HepG2 (cell line): Measurements from ENCODE around the gene SECISBP2L. TPM values are rescaled to one million over a fixed set of nuclear protein-coding genes. Genes with fewer than 3 reads are reported as not detected.

ENCODE experiments used
- ARID2 ChIP-seq: sonication (generic); formaldehyde crosslinking; IDR thresholded peaks from 2 replicates; pipeline ENCODE4 v1.8.1; 2022; ENCODE audit warnings: mild to moderate bottlenecking, missing genetic modification reagents, borderline replicate concordance
- ARNTL ChIP-seq: sonication (generic); formaldehyde crosslinking; IDR thresholded peaks from 2 replicates; pipeline ENCODE4 v1.4.0; 2020; ENCODE audit warnings: mild to moderate bottlenecking, missing genetic modification reagents
- ATF1 ChIP-seq: IDR thresholded peaks from 2 replicates; pipeline ENCODE4 v1.6.1; 2016; ENCODE audit warnings: mild to moderate bottlenecking, control low read depth
- CBX1 ChIP-seq: IDR thresholded peaks from one replicate; pipeline ENCODE4 v1.6.1; 2016; ENCODE audit warnings: antibody characterized with exemption, low read depth
- JUND ChIP-seq: sonication (generic); formaldehyde crosslinking; IDR thresholded peaks from 2 replicates; pipeline ENCODE4 v1.8.0; 2022; ENCODE audit warnings: mild to moderate bottlenecking, missing genetic modification reagents
- KAT2B ChIP-seq: fragments of 150-350 bp; IDR thresholded peaks from 2 replicates; pipeline ENCODE4 v1.6.1; 2014; ENCODE audit warnings: low read depth, low read length, borderline replicate concordance
- KDM3A ChIP-seq: IDR thresholded peaks from 2 replicates; pipeline ENCODE4 v1.6.1; 2018; ENCODE audit warnings: low read depth, missing compliant biosample characterization
- KDM5B ChIP-seq: sonication (generic); formaldehyde crosslinking; IDR thresholded peaks from 2 replicates; pipeline ENCODE4 v1.4.0; 2020; ENCODE audit warnings: missing genetic modification reagents, mild to moderate bottlenecking, borderline replicate concordance
- NFIC ChIP-seq: IDR thresholded peaks from 2 replicates; pipeline ENCODE4 v1.6.1; 2012; ENCODE audit warnings: mild to moderate bottlenecking, low read length, inconsistent platforms
- NR1H2 ChIP-seq: sonication (generic); formaldehyde crosslinking; IDR thresholded peaks from 2 replicates; pipeline ENCODE4 v1.8.1; 2022; ENCODE audit warnings: low read depth, missing genetic modification reagents, borderline replicate concordance
- NRL ChIP-seq: sonication (generic); formaldehyde crosslinking; IDR thresholded peaks from 2 replicates; pipeline ENCODE4 v1.5.0; 2020; ENCODE audit warnings: missing genetic modification reagents, mild to moderate bottlenecking, moderate library complexity, borderline replicate concordance
- ONECUT2 ChIP-seq: sonication (generic); formaldehyde crosslinking; IDR thresholded peaks from 2 replicates; pipeline ENCODE4 v1.4.0; 2020; ENCODE audit warnings: missing genetic modification reagents
- REL ChIP-seq: sonication (generic); formaldehyde crosslinking; conservative IDR thresholded peaks from 2 replicates; pipeline ENCODE4 v1.8.0; 2022; ENCODE audit warnings: mild to moderate bottlenecking, missing genetic modification reagents, moderate library complexity
- RFX1 ChIP-seq: fragments of 450-650 bp; IDR thresholded peaks from 2 replicates; pipeline ENCODE4 v1.6.1; 2017
- SMARCC2 ChIP-seq: fragments of 450-650 bp; IDR thresholded peaks from 2 replicates; pipeline ENCODE4 v1.6.1; 2017; ENCODE audit warnings: antibody characterized with exemption, mild to moderate bottlenecking
- ZNF10 ChIP-seq: sonication (generic); formaldehyde crosslinking; IDR thresholded peaks from 2 replicates; pipeline ENCODE4 v1.4.0; 2020; ENCODE audit warnings: mild to moderate bottlenecking, low read depth, missing genetic modification reagents, borderline replicate concordance
- ZNF567 ChIP-seq: sonication (generic); formaldehyde crosslinking; IDR thresholded peaks from 2 replicates; pipeline ENCODE4 v1.8.1; 2023; ENCODE audit warnings: mild to moderate bottlenecking, missing genetic modification reagents, borderline replicate concordance
- ZNF598 ChIP-seq: sonication (generic); formaldehyde crosslinking; IDR thresholded peaks from 2 replicates; pipeline ENCODE4 v1.5.1; 2020; ENCODE audit warnings: mild to moderate bottlenecking, missing genetic modification reagents, borderline replicate concordance
- polyA plus RNA-seq, 8 experiments: library from polyadenylated mRNA; depleted of rRNA in 3 of 8; stranded (reverse) in 7 of 8; unstranded in 1 of 8; fragments of >200 nt; fragmentation: Illumina TruSeq in 4 of 8; extraction: Trizol in 4 of 8; gene quantifications; 2 replicates each; pipeline versions ENCODE4 v1.2.1 to v1.2.3, GENCODE V29; 2011 to 2016; ENCODE audit warnings: low read depth in 4 of 8, missing spikeins in 1 of 8, mixed read lengths in 1 of 8; ENCODE audit not compliant: insufficient read depth in 1 of 8
- total RNA-seq, 5 experiments: library from RNA; depleted of rRNA; stranded (reverse); fragments of >200 nt; fragmentation: Illumina TruSeq; extraction: Trizol; gene quantifications; 2 replicates each; pipeline ENCODE4 v1.2.3, GENCODE V29; 2016; ENCODE audit warnings: low read depth in 1 of 5
- TF ChIP-seq, protein P1 (sequence below): sonication (generic); formaldehyde crosslinking; IDR thresholded peaks from 2 replicates; pipeline ENCODE4 v1.9.0; 2021; ENCODE audit warnings: missing genetic modification reagents, borderline replicate concordance
- TF ChIP-seq, protein P2 (sequence below): sonication (generic); formaldehyde crosslinking; IDR thresholded peaks from 2 replicates; pipeline ENCODE4 v1.8.0; 2023; ENCODE audit warnings: mild to moderate bottlenecking, missing genetic modification reagents
- TF ChIP-seq, protein P3 (sequence below): IDR thresholded peaks from 2 replicates; pipeline ENCODE4 v1.6.1; 2016; ENCODE audit warnings: missing compliant biosample characterization, missing genetic modification reagents, borderline replicate concordance
- TF ChIP-seq, protein P4 (sequence below): IDR thresholded peaks from 2 replicates; pipeline ENCODE4 v1.6.1; 2016

Gene SECISBP2L
- total and polyA plus RNA-seq, 2 of the 13 experiments (the other 11 are each of a cell fraction or from before 2014, with no cell fraction given): 13.9 to 15.6 TPM

DNA sequence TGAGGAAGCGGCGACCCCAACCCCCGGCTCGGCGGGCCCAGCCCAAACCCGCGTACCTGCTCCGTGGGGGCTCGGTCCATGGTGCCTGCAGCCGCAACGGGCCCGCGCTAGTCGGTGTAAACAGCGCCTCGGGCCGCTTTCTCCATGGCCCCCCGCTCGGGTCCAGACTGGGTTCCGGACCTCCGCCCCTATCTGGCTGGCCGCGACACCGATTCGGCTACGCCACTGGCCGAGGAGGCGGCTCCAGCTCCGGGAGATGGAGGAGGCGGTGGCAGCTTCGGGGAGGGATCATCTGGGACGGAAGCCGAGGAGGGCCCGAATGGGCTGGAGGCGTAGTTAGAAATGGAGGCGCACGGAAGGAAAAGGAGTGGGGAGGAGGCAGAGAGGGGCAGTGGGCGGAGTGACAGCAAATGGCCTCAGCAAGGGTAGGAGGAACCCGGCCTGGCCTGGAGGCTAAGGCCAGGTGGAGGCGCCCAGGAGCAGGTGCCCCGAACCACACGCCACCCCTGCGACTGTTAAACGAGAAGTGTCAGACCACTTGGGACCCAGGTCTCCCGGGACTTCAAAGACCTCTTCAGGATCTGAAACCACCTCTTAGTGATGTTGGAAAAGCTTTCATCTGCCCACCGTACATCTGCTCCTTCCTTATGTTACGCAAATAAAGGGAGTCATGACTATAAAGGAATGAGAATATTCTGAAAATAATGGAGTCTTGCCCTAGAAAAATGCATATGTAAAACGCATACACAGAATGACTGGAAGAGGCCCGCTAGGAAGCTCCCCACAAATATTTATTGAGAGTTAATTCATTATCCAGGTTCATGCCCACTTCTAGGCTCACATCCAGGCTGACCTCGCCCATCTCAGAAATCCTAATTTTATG is at the start of gene SECISBP2L (continued):
- TF ChIP-seq, protein P1, sequence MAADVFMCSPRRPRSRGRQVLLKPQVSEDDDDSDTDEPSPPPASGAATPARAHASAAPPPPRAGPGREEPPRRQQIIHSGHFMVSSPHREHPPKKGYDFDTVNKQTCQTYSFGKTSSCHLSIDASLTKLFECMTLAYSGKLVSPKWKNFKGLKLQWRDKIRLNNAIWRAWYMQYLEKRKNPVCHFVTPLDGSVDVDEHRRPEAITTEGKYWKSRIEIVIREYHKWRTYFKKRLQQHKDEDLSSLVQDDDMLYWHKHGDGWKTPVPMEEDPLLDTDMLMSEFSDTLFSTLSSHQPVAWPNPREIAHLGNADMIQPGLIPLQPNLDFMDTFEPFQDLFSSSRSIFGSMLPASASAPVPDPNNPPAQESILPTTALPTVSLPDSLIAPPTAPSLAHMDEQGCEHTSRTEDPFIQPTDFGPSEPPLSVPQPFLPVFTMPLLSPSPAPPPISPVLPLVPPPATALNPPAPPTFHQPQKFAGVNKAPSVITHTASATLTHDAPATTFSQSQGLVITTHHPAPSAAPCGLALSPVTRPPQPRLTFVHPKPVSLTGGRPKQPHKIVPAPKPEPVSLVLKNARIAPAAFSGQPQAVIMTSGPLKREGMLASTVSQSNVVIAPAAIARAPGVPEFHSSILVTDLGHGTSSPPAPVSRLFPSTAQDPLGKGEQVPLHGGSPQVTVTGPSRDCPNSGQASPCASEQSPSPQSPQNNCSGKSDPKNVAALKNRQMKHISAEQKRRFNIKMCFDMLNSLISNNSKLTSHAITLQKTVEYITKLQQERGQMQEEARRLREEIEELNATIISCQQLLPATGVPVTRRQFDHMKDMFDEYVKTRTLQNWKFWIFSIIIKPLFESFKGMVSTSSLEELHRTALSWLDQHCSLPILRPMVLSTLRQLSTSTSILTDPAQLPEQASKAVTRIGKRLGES (CRISPR knock-in tag): no peak
- no peak for TF ChIP-seq REL (CRISPR knock-in tag)
- 0 out of 2 replicates have a peak, but pooled peaks have one; percentile 23 for TF ChIP-seq ATF1
- TF ChIP-seq KDM5B (CRISPR knock-in tag): peak; percentile 94; the same call in 1 of the 2 replicates
- peak; percentile 92 for TF ChIP-seq NRL (CRISPR knock-in tag)
- TF ChIP-seq, protein P2, sequence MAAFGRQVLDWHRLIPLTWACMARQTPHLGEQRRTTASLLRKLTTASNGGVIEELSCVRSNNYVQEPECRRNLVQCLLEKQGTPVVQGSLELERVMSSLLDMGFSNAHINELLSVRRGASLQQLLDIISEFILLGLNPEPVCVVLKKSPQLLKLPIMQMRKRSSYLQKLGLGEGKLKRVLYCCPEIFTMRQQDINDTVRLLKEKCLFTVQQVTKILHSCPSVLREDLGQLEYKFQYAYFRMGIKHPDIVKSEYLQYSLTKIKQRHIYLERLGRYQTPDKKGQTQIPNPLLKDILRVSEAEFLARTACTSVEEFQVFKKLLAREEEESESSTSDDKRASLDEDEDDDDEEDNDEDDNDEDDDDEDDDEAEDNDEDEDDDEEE (CRISPR knock-in tag): peak; percentile 65; the same call in 1 of the 2 replicates
- no peak for TF ChIP-seq RFX1
- no peak for TF ChIP-seq KAT2B
- peak; percentile 73; the same call in 1 of the 2 replicates for TF ChIP-seq ARNTL (CRISPR knock-in tag)
- no peak for TF ChIP-seq ZNF10 (CRISPR knock-in tag)
- peak; percentile 96 for TF ChIP-seq KDM3A (CRISPR knock-in tag)
- no peak for TF ChIP-seq NFIC
- TF ChIP-seq, protein P3, sequence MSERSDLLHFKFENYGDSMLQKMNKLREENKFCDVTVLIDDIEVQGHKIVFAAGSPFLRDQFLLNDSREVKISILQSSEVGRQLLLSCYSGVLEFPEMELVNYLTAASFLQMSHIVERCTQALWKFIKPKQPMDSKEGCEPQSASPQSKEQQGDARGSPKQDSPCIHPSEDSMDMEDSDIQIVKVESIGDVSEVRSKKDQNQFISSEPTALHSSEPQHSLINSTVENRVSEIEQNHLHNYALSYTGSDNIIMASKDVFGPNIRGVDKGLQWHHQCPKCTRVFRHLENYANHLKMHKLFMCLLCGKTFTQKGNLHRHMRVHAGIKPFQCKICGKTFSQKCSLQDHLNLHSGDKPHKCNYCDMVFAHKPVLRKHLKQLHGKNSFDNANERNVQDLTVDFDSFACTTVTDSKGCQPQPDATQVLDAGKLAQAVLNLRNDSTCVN (CRISPR knock-in tag): no peak; the same call in 1 of the 2 replicates
- TF ChIP-seq SMARCC2: no peak
- TF ChIP-seq ARID2 (CRISPR knock-in tag): no peak
- TF ChIP-seq CBX1: peak; percentile 77
- no peak for TF ChIP-seq NR1H2 (CRISPR knock-in tag)
- TF ChIP-seq, protein P4, sequence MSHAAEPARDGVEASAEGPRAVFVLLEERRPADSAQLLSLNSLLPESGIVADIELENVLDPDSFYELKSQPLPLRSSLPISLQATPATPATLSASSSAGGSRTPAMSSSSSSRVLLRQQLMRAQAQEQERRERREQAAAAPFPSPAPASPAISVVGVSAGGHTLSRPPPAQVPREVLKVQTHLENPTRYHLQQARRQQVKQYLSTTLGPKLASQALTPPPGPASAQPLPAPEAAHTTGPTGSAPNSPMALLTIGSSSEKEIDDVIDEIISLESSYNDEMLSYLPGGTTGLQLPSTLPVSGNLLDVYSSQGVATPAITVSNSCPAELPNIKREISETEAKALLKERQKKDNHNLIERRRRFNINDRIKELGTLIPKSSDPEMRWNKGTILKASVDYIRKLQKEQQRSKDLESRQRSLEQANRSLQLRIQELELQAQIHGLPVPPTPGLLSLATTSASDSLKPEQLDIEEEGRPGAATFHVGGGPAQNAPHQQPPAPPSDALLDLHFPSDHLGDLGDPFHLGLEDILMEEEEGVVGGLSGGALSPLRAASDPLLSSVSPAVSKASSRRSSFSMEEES (CRISPR knock-in tag): 0 out of 2 replicates have a peak, but pooled peaks have one; percentile 31
- no peak for TF ChIP-seq JUND (CRISPR knock-in tag)
- no peak for TF ChIP-seq ONECUT2 (CRISPR knock-in tag)
- TF ChIP-seq ZNF598 (CRISPR knock-in tag): peak; percentile 83; the same call in 1 of the 2 replicates
- peak; percentile 68; the same call in 1 of the 2 replicates for TF ChIP-seq ZNF567 (CRISPR knock-in tag)
